ENCODE measurements around the gene KRTAP5-8.

DNA sequence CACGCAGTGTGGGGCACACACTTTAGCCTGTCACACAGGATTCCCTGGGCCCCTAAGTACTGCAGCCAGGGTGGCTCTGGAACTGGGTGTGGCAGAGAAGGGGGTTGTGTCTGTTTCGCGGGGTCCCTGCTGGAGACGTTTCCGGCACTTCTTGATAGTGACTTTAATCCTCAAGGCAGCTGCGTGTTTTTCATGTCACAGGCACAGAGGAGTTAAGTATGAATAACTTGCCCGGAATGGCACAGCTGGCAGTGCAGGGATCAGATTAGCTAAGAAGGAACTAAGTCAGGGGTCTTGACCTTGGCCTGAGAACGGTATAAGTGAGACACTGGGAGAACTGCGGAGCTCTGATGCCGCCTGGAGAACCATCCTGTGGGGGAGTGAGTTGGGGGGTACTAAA lies 18.3 kb upstream of the KRTAP5-8 start:
- TF ChIP-seq POLR2A (IDR thresholded peaks at IDR 0.05; ENCODE audit: low read depth, low read length) (no peak), TAF1 (IDR thresholded peaks at IDR 0.05; ENCODE audit: borderline replicate concordance, low read depth, low read length) (no peak)
